ENCODE measurements around the gene CHD2. TPM values are rescaled to one million over a fixed set of nuclear protein-coding genes. Genes with fewer than 3 reads are reported as not detected.

Gene CHD2
- total and polyA plus RNA-seq, 10 of the 15 experiments (the other 5 are each of a cell fraction or from before 2014, with no cell fraction given): 38.1 to 94.7 (median 63.3) TPM

GRCh38 chr15:92877000-92877399, 23.1 kb upstream of the CHD2 start (continued):
- TF ChIP-seq, protein P1, sequence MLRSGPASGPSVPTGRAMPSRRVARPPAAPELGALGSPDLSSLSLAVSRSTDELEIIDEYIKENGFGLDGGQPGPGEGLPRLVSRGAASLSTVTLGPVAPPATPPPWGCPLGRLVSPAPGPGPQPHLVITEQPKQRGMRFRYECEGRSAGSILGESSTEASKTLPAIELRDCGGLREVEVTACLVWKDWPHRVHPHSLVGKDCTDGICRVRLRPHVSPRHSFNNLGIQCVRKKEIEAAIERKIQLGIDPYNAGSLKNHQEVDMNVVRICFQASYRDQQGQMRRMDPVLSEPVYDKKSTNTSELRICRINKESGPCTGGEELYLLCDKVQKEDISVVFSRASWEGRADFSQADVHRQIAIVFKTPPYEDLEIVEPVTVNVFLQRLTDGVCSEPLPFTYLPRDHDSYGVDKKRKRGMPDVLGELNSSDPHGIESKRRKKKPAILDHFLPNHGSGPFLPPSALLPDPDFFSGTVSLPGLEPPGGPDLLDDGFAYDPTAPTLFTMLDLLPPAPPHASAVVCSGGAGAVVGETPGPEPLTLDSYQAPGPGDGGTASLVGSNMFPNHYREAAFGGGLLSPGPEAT (IDR thresholded peaks at IDR 0.05; ENCODE audit: low read depth): no peak
- TF ChIP-seq ZSCAN29 (IDR thresholded peaks at IDR 0.05): no peak
- TF ChIP-seq NFXL1 (IDR thresholded peaks at IDR 0.05; ENCODE audit: borderline replicate concordance): no peak
- no peak for TF ChIP-seq ZNF207 (IDR thresholded peaks at IDR 0.05; ENCODE audit: borderline replicate concordance)

DNA sequence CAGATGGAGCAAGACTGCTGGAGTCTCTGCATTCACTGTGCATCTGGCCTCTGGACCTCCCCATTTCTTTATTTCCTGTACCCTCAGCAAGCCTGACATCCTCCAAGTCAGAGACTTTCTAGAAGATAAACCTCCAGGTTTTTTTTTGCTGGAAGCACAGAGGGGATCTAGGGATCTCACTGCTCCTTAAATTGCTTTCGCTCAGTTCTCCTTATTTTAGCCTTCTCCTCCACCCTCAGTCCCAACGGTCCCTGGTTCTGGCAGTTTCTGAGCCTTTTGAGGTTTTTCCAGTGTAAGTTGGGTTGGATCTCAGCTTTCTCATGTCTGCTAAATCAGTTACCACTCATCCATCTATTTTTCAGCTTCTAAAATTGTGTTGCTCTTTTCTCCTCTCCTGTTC, 22.7 kb upstream of the CHD2 start:
- TF ChIP-seq NFXL1 (IDR thresholded peaks at IDR 0.05; ENCODE audit: borderline replicate concordance) (no peak), DPF2 (IDR thresholded peaks at IDR 0.05) (no peak), NKRF (conservative IDR thresholded peaks at IDR 0.05) (no peak), HDAC2 (IDR thresholded peaks at IDR 0.05) (no peak), RELA (IDR thresholded peaks at IDR 0.05; ENCODE audit: borderline replicate concordance, partially characterized antibody) (no peak), FOS (IDR thresholded peaks at IDR 0.05; ENCODE audit: borderline replicate concordance, extremely low read depth, insufficient read length) (no peak), IKZF2 (IDR thresholded peaks at IDR 0.05) (no peak), TCF7 (IDR thresholded peaks at IDR 0.05; ENCODE audit: borderline replicate concordance) (no peak), MYC (IDR thresholded peaks at IDR 0.05; ENCODE audit: insufficient read depth, insufficient read length, insufficient replicate concordance, low read length, severe bottlenecking) (no peak), BCL11A (IDR thresholded peaks at IDR 0.05; ENCODE audit: low read depth, low read length) (no peak), FOXK2 (IDR thresholded peaks at IDR 0.05) (no peak), ZNF274 (IDR thresholded peaks at IDR 0.05; ENCODE audit: insufficient read depth, insufficient read length) (no peak), CBX3 (IDR thresholded peaks at IDR 0.05; ENCODE audit: borderline replicate concordance, low read depth) (no peak)
- Histone ChIP-seq H3K79me2 (ENCODE audit: control insufficient read depth, insufficient read depth, low read length) (peaks cover 1% of the 10 kb centered on the region; the same call in 1 of the 2 replicates), H3K27me3 (replicated peaks in 1 of 2; ENCODE audit: control insufficient read depth in 2 of 2, insufficient read depth in 2 of 2, low read length in 1 of 2) (no peaks in the 10 kb centered on the region), H3K4me1 (ENCODE audit: control insufficient read depth, insufficient read depth, low read length) (peaks cover 5% of the 10 kb centered on the region; the same call in 1 of the 2 replicates), H2AFZ (ENCODE audit: control insufficient read depth, low read depth, low read length) (no peak overlapping the region), H3K36me3 (ENCODE audit: control insufficient read depth in 2 of 2, insufficient read depth in 2 of 2, low read length in 1 of 2) (no peaks in the 10 kb centered on the region), H4K20me1 (ENCODE audit: control insufficient read depth, insufficient read depth) (no peaks in the 10 kb centered on the region), H3K4me3 (no peak overlapping the region), H3K9ac (ENCODE audit: control insufficient read depth, insufficient read depth, low read length) (no peak overlapping the region), H3K27ac (ENCODE audit: control insufficient read depth, insufficient read depth) (no peak overlapping the region), H3K4me2 (ENCODE audit: control insufficient read depth, insufficient read depth) (no peak overlapping the region), H3K9me3 (replicated peaks; ENCODE audit: control insufficient read depth, insufficient read depth, low read length) (no peaks in the 10 kb centered on the region)
- ChIA-PET RAD21 (ENCODE audit: unreplicated experiment) (interaction anchor here (0.6 kb wide), 1 partner anchor 62 kb away, joined by 3 read pairs; no protein-coding TSS in a partner anchor), POLR2A (interaction anchor here (1.3 to 1.4 kb wide), 2 partner anchors 11 to 60 kb away, joined by 4 read pairs; no protein-coding TSS in a partner anchor), SMC1A (ENCODE audit: uncharacterized antibody, unreplicated experiment) (interaction anchor here (0.6 to 1.4 kb wide), 3 partner anchors 27 to 77 kb away, joined by 3 to 4 read pairs (median 3); no protein-coding TSS in a partner anchor), CTCF (no interaction called here)
- FAIRE-seq: no peak
- DNase-seq (ENCODE audit: low read depth, low spot score): no peak
- no TSS peak for BruUV-seq (replicated peaks)
- in situ Hi-C loops (cut with MboI) (no loop called here), intact Hi-C loops (cut with micrococcal nuclease; ENCODE audit: unreplicated experiment) (no loop called here)
- no peak for ATAC-seq
- WGBS (ENCODE audit: insufficient coverage, insufficient replicate concordance, low lambda C conversion rate, missing lambda C conversion rate): 71% methylated on average over 2 of the region's 2 CpGs

All from GM12878 (cell line).